H9 (cell line): Measurements from ENCODE around the gene OPN4. TPM values are rescaled to one million over a fixed set of nuclear protein-coding genes. Genes with fewer than 3 reads are reported as not detected.
A peak's percentile ranks its signal among the peaks of the same experiment; 100 is the strongest.

ENCODE experiments used
- DNase-seq: peaks from one replicate; pipeline ENCODE4 v3.0.0-alpha.2; 2017
- H2AFZ ChIP-seq: one replicate; pipeline ENCODE4 v1.6.1; 2013; ENCODE audit warnings: mild to moderate bottlenecking, low read length, control low read depth, moderate library complexity
- H2AK5ac ChIP-seq: 2 replicates; pipeline ENCODE4 v1.6.1; 2013; ENCODE audit warnings: low read length, control low read depth, mixed read lengths; ENCODE audit not compliant: insufficient read length
- H2BK120ac ChIP-seq: one replicate; pipeline ENCODE4 v1.6.1; 2013; ENCODE audit warnings: low read depth, mild to moderate bottlenecking, low read length, control low read depth, inconsistent platforms; ENCODE audit not compliant: poor library complexity, severe bottlenecking
- H2BK12ac ChIP-seq: 2 replicates; pipeline ENCODE4 v1.6.1; 2013; ENCODE audit warnings: low read length, control low read depth, mixed read lengths, low read depth; ENCODE audit not compliant: insufficient read length
- H2BK15ac ChIP-seq: 2 replicates; pipeline ENCODE4 v1.6.1; 2013; ENCODE audit warnings: low read depth, low read length, control low read depth
- H2BK20ac ChIP-seq: one replicate; pipeline ENCODE4 v1.6.1; 2013; ENCODE audit warnings: low read depth, mild to moderate bottlenecking, low read length, control low read depth, inconsistent platforms; ENCODE audit not compliant: poor library complexity, severe bottlenecking
- H2BK5ac ChIP-seq: 2 replicates; pipeline ENCODE4 v1.6.1; 2013; ENCODE audit warnings: low read length, control low read depth, mixed read lengths; ENCODE audit not compliant: insufficient read length
- H3K14ac ChIP-seq: 2 replicates; pipeline ENCODE4 v1.6.1; 2013; ENCODE audit warnings: low read length, control low read depth; ENCODE audit not compliant: insufficient read depth
- H3K18ac ChIP-seq: 2 replicates; pipeline ENCODE4 v1.6.1; 2013; ENCODE audit warnings: low read depth, mild to moderate bottlenecking, mixed read lengths, low read length, control low read depth; ENCODE audit not compliant: insufficient read length
- H3K23ac ChIP-seq: 2 replicates; pipeline ENCODE4 v1.6.1; 2013; ENCODE audit warnings: low read length, control low read depth, mixed read lengths, low read depth; ENCODE audit not compliant: insufficient read length
- H3K23me2 ChIP-seq: 2 replicates; pipeline ENCODE4 v1.6.1; 2013; ENCODE audit warnings: low read depth, mild to moderate bottlenecking, mixed read lengths, low read length, control low read depth; ENCODE audit not compliant: insufficient read length, poor library complexity, severe bottlenecking
- H3K27ac ChIP-seq: 2 replicates; pipeline ENCODE4 v1.5.1; 2013; ENCODE audit warnings: low read length, control low read depth, mixed read lengths, low read depth; ENCODE audit not compliant: insufficient read length
- H3K27me3 ChIP-seq: 2 replicates; pipeline ENCODE4 v1.6.1; 2013; ENCODE audit warnings: low read length, control low read depth, inconsistent platforms; ENCODE audit not compliant: insufficient read depth
- H3K4ac ChIP-seq: 2 replicates; pipeline ENCODE4 v1.6.1; 2013; ENCODE audit warnings: low read depth, mild to moderate bottlenecking, control low read depth, inconsistent platforms, low read length, moderate library complexity
- H3K4me1 ChIP-seq: 2 replicates; pipeline ENCODE4 v1.6.1; 2013; ENCODE audit warnings: low read length, control low read depth, inconsistent platforms; ENCODE audit not compliant: insufficient read depth
- H3K4me2 ChIP-seq: 2 replicates; pipeline ENCODE4 v1.6.1; 2013; ENCODE audit warnings: low read length, control low read depth, mixed read lengths; ENCODE audit not compliant: insufficient read length, insufficient read depth
- H3K56ac ChIP-seq: 2 replicates; pipeline ENCODE4 v1.6.1; 2013; ENCODE audit warnings: low read depth, mild to moderate bottlenecking, mixed read lengths, low read length, control low read depth; ENCODE audit not compliant: insufficient read length
- H3K79me1 ChIP-seq: 2 replicates; pipeline ENCODE4 v1.6.1; 2013; ENCODE audit warnings: low read depth, mild to moderate bottlenecking, moderate library complexity, low read length, control low read depth, inconsistent platforms; ENCODE audit not compliant: insufficient read depth, poor library complexity, severe bottlenecking
- H3K79me2 ChIP-seq: 2 replicates; pipeline ENCODE4 v1.6.1; 2013; ENCODE audit warnings: low read length, control low read depth, inconsistent platforms; ENCODE audit not compliant: insufficient read depth
- H3K9ac ChIP-seq: 2 replicates; pipeline ENCODE4 v1.6.1; 2013; ENCODE audit warnings: low read length, control low read depth, mixed read lengths; ENCODE audit not compliant: insufficient read length; ENCODE audit errors: extremely low read depth
- H3K9me3 ChIP-seq: one replicate; pipeline ENCODE4 v1.6.1; 2013; ENCODE audit warnings: low read depth, low read length, inconsistent platforms; ENCODE audit not compliant: control insufficient read depth
- H3T11ph ChIP-seq: one replicate; pipeline ENCODE4 v1.6.1; 2013; ENCODE audit warnings: mild to moderate bottlenecking, low read length, control low read depth, inconsistent platforms
- H4K20me1 ChIP-seq: one replicate; pipeline ENCODE4 v1.6.1; 2013; ENCODE audit not compliant: control insufficient read depth, insufficient read length, insufficient read depth
- H4K5ac ChIP-seq: 2 replicates; pipeline ENCODE4 v1.6.1; 2013; ENCODE audit warnings: low read depth, mild to moderate bottlenecking, mixed read lengths, low read length, control low read depth; ENCODE audit not compliant: insufficient read length
- H4K8ac ChIP-seq: replicated peaks from 2 replicates; pipeline ENCODE4 v1.6.1; 2013; ENCODE audit warnings: low read length, control low read depth, mixed read lengths, low read depth; ENCODE audit not compliant: insufficient read length
- H4K91ac ChIP-seq: 2 replicates; pipeline ENCODE4 v1.6.1; 2013; ENCODE audit warnings: low read depth, mild to moderate bottlenecking, moderate library complexity, mixed read lengths, low read length, control low read depth; ENCODE audit not compliant: insufficient read length
- H3K27ac Mint-ChIP-seq, 3 experiments: 2 replicates in 2 of 3; 3 replicates in 1 of 3; pipeline ENCODE4 v1.8.0; 2020 to 2021; ENCODE audit warnings: mixed read lengths in 3 of 3, mild to moderate bottlenecking in 1 of 3, moderate library complexity in 1 of 3
- H3K27me3 Mint-ChIP-seq: 2 replicates; pipeline ENCODE4 v1.8.0; 2021; ENCODE audit warnings: low read depth, mild to moderate bottlenecking, moderate library complexity, mixed read lengths
- H3K36me3 Mint-ChIP-seq, 3 experiments: 2 replicates in 2 of 3; 3 replicates in 1 of 3; pipeline ENCODE4 v1.8.0; 2020 to 2021; ENCODE audit warnings: low read depth in 3 of 3, mixed read lengths in 3 of 3; ENCODE audit not compliant: insufficient read depth in 1 of 3
- H3K4me1 Mint-ChIP-seq, 2 experiments: 2 replicates each; pipeline ENCODE4 v1.8.0; 2020; ENCODE audit warnings: mixed read lengths in 2 of 2
- H3K4me3 Mint-ChIP-seq, 2 experiments: 2 replicates in 1 of 2; 3 replicates in 1 of 2; pipeline ENCODE4 v1.8.0; 2020 to 2021; ENCODE audit warnings: mild to moderate bottlenecking in 2 of 2, mixed read lengths in 2 of 2, moderate library complexity in 1 of 2
- H3K9me3 Mint-ChIP-seq, 2 experiments: 2 replicates in 1 of 2; 3 replicates in 1 of 2; pipeline ENCODE4 v1.8.0; 2020; ENCODE audit warnings: mild to moderate bottlenecking in 2 of 2, mixed read lengths in 2 of 2, moderate library complexity in 1 of 2
- WGBS: extraction: QIAGEN DNeasy Blood & Tissue Kit; methylation state at CpG from one replicate; pipeline ENCODE4 v1.1.7; 2013; ENCODE audit warnings: missing lambda C conversion rate, low lambda C conversion rate, mixed read lengths; ENCODE audit not compliant: insufficient read length; ENCODE audit errors: extremely low coverage; 5-methylcytosine and 5-hydroxymethylcytosine counted together
- total RNA-seq: library from RNA; stranded (reverse); gene quantifications from 2 replicates; pipeline ENCODE4 v1.2.1, GENCODE V29; 2021
- TF ChIP-seq, protein P1 (sequence below): fragments of 200-600 bp; sonication (generic); conservative IDR thresholded peaks from 3 replicates; pipeline ENCODE4 v1.8.0; 2021; ENCODE audit warnings: antibody characterized with exemption, mild to moderate bottlenecking

The OPN4 gene
- total RNA-seq, 1 experiment from 2014 or later = not detected

DNA sequence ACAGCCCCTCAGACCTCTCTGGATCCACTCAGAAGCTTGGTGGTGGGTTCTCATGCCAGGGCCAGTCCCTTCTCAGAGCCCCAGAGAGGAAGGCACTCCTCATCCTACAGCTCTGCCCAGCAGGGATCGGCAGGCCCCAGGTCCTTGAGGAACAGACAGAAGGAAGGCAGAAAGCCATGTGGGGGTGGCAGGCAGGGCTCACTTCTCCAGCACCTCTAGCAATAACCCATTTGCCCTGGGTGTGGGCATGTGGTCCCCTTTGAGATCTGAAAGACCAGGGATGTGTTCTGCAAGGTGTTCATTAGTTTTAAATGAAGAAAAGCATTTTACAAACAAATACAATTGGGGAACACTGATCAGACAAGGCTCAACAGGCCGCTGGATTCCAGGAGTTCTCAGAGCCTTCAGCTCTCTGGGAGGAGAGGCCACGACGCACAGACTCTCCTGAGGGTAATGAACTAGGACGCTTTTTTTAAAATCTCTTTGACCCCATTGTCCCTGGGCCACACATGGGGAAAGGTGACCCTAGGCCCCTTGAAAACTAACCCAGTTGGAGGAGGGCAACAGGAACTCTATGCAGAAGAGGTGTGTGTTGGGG, 54.5 kb downstream of the OPN4 start:
- no peak overlapping the region for H2AFZ ChIP-seq
- H3K4me3 Mint-ChIP-seq = peak overlapping the region in 1 of 2 experiments; percentile 25; a peak in 2 of 5 replicates
- TF ChIP-seq, protein P1, sequence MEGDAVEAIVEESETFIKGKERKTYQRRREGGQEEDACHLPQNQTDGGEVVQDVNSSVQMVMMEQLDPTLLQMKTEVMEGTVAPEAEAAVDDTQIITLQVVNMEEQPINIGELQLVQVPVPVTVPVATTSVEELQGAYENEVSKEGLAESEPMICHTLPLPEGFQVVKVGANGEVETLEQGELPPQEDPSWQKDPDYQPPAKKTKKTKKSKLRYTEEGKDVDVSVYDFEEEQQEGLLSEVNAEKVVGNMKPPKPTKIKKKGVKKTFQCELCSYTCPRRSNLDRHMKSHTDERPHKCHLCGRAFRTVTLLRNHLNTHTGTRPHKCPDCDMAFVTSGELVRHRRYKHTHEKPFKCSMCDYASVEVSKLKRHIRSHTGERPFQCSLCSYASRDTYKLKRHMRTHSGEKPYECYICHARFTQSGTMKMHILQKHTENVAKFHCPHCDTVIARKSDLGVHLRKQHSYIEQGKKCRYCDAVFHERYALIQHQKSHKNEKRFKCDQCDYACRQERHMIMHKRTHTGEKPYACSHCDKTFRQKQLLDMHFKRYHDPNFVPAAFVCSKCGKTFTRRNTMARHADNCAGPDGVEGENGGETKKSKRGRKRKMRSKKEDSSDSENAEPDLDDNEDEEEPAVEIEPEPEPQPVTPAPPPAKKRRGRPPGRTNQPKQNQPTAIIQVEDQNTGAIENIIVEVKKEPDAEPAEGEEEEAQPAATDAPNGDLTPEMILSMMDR = no peak

More for the DNA sequence above, 54.5 kb downstream of the OPN4 start:
- Histone ChIP-seq H3K56ac (no peak overlapping the region), H4K20me1 (no peaks in the 10 kb centered on the region), H3K79me1 (no peaks in the 10 kb centered on the region), H3K4ac (no peak overlapping the region), H3K4me2 (no peak overlapping the region), H4K8ac (no peak overlapping the region), H2AK5ac (no peak overlapping the region), H3K23me2 (peaks cover 8% of the 10 kb centered on the region), H3T11ph (no peak overlapping the region), H4K5ac (no peak overlapping the region), H3K9ac (no peak overlapping the region), H3K4me1 (no peaks in the 10 kb centered on the region; the same call in 1 of the 2 replicates), H2BK20ac (no peak overlapping the region), H4K91ac (no peak overlapping the region), H3K27ac (no peak overlapping the region), H2BK15ac (no peak overlapping the region), H3K23ac (no peak overlapping the region), H3K9me3 (no peaks in the 10 kb centered on the region), H2BK5ac (no peak overlapping the region), H2BK120ac (no peak overlapping the region), H3K14ac (no peak overlapping the region), H3K27me3 (no peaks in the 10 kb centered on the region), H2BK12ac (no peak overlapping the region), H3K79me2 (no peaks in the 10 kb centered on the region), H3K18ac (no peak overlapping the region)
- no peaks in the 10 kb centered on the region for H3K36me3 Mint-ChIP-seq
- WGBS = no CpG with 5 or more reads among the region's 5 CpGs
- no peaks in the 10 kb centered on the region for H3K27me3 Mint-ChIP-seq
- H3K27ac Mint-ChIP-seq = no peak overlapping the region
- no peak for DNase-seq
- H3K9me3 Mint-ChIP-seq = no peaks in the 10 kb centered on the region; a peak in 1 of 5 replicates
- peaks cover 39 to 44% of the 10 kb centered on the region in 2 experiments for H3K4me1 Mint-ChIP-seq
